Hematopoietic multipotent progenitor cell treated with erythropoietin and hydrocortisone succinate and interleukin-3 and kit ligand, for 8 days (in vitro differentiated cells): ENCODE data around the gene TMEM161A.

Experiments
- DNase-seq: peaks from one replicate; pipeline ENCODE4 v3.0.0-alpha.2; 2015

Gene TMEM161A

DNA sequence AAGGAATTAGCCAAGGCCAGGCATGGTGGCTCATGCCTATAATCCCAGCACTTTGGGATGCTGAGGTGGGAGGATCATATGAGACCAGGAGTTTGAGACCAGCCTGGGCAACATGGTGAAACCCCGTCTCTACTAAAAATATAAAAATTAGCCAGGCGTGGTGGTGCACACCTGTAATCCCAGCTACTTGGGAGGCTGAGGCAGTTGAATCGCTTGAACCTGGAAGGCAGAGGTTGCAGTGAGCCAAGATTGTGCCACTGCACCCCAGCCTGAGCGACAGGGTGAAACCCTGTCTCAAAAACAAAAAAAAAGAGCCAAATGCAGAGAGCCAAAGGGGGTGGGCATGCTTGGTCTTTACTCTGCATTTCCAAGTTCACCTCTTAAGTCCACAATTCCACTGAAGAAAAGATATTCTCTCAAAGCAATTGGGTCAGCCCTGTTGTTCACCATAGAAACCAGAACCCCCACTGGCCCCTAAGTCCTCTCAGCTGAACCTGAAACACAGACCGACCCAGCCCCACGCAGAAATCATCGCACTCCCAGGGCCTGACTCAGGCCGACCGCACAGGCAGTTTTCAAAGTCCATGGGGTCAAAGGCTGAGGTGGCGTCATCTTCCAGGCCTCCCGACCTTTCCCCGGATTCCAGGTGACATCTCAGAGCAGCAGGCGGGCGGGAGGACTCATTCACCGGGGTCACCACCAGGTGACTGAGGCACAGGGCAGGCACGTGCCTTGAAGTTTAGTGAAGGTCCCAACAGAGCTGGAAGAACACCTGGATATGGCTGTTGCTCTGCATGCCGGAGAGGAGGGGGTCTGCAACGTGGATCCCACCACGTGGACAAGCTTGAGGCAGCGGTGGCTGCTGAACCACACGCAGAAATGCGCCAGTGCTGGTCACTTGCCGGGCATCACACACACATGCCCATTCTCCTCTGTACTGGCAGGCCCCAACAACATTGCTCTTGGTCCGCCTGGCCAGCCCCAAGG, 41.3 kb downstream of the TMEM161A start:
- no peak for DNase-seq

DNA sequence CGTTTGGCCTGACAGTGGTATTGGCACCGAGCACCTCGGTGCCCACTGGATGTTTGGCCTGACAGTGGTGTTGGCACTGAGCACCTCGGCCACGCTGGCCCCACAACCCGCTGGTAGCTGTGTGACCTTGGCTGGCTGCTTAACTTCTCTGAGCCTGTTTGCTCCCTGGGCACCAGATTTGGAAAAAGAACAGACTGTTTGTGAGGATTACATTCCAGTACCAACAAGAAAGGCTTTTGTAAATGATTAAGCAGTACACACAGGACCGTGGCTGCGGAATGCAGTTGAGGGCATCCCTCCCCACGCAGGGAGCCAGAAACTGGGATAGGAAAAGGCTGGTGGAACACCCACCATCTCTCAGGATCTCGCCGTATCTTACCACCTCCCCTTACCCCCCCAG, 42.6 kb downstream of the TMEM161A start:
- DNase-seq, result no peak

GRCh38 chr19:19094513-19094912, 43.8 kb downstream of the TMEM161A start:
- no peak for DNase-seq

GRCh38 chr19:19087676-19088075, 50.6 kb downstream of the TMEM161A start:
- DNase-seq, result no peak

DNA sequence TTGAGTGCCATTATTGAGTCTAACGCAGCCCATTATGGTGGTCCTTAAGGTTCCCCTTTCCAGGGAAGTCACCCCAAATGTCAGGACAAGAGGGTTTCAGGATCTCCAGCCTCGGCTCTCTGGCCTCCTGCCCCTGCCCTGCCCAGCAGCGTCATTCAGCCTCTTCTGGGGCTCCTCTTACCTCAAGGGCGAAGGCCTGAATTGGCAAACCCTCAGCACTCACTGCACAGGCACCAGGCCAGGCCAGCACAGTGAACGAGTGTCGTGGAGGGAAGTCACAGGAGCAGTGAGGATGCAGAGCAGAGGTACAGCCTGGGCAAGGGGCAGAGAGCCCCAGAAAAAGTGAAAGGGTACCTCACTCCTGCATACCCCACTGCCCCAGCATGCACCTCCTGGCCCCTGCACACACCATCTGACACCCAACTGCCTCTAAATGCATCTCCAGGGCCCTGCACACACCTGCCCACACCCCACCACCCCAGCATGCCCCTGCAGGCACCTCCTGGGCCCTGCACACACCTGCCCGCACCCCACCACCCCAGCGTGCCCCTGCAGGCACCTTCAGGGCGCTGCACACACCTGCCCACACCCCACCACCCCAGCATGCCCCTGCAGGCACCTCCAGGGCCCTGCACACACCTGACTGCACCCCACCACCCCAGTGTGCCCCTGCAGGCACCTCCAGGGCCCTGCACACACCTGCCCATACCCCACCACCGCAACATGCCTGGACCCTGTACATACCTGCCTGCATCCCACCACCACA, 54.7 kb downstream of the TMEM161A start:
- DNase-seq, result no peak

DNA sequence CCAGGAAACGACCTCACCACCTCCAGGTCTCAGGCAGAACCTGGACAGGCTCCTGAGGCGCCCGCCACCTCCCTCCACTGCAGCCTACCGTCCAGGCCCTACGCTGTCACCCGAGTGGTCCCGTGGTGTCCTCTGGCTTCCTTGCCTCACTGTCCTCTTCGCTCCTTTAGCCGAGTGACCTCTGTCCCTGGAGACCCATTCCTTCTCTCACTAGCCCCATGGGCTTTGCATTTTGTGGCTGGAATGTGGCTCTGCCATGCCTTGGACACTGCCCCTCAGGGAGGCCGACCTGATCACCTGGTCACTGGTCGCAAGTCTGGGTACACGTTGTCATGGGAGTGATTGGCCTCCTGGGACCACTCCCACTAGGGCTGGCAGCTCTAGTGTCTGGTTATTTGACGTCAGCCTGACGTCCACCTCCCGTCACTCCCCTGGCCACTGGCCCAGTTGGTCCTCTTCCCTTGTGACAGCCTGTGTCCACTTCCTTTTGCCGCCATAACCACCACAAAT, 56.6 kb downstream of the TMEM161A start:
- DNase-seq, result no peak

DNA sequence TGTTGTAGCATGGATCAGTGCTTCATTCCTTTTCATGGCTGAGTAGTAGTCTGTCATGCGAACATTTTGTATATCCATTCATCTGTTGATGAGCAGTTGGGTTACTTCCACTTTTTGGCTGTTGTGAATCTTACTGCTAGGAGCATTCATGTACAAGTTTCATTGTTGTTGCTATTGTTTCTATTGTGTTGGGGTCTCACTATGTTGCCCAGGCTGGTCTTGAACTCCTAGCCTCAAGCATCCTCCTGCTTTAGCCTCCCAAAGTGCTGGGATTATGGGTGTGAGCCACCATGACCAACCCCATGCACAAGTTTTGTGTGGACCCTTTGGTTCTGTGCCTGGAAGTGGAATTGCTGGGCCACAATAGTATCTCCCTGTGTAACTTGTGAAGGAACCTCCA, 58.7 kb downstream of the TMEM161A start:
- DNase-seq, result no peak

DNA sequence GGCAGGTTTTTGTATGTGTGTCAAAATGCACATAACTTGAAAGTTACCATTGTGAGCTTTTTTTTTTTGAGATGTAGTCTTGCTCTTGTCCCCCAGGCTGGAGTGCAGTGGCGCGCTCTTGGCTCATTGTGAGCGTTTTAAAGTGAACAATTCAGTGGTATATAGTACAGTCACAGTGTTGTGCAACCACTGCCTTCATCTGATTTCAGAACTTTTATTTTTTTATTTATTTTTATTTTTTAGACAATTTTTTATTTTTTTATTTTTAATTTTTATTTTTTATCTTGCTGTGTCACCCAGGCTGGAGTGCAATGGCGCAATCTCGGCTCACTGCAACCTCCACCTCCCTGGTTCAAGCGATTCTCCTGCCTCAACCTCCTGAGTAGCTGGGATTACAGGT, 59.5 kb downstream of the TMEM161A start:
- no peak for DNase-seq

- DNase-seq, result no peak
Measured at GRCh38 chr19:19077103-19077502, 61.2 kb downstream of the TMEM161A start.

DNA sequence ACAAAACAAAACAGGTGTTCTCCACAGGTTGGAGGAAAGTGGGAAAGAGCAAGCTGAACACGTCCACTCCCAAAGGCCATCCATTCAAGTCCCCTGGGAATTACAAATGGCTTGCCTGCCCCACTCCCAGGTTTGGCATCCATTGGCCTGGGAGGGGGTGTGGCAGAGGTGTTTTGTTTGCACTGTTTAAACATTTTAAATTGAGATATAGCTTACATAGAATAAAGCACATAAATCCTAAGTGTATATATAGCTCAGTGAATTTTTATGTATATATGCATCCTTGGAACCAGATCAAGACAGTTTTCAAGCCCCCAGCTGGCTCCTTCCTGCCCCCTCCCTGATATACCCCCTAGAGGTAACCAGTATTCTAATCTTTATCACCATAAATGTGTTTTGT, 61.8 kb downstream of the TMEM161A start:
- no peak for DNase-seq

DNA sequence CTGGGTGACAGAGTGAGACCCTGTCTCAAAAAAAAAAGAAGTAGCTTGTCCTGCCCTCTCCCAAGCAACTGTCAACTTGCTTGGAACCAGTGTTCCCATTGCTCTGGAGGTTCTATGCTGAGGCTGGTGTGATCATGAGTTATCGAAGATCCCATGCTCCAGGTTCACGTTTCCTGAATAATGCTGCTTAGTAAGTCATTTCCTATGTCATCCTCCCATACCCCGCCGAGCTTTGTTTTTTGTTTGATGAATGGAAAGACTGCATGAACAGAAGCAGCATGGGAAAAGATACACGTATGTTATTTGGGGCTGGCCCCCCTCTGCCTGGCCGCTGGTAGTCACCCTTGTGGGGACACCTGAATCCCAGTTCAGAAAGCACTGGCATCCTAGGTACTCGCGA, 63.2 kb downstream of the TMEM161A start:
- no peak for DNase-seq

DNA sequence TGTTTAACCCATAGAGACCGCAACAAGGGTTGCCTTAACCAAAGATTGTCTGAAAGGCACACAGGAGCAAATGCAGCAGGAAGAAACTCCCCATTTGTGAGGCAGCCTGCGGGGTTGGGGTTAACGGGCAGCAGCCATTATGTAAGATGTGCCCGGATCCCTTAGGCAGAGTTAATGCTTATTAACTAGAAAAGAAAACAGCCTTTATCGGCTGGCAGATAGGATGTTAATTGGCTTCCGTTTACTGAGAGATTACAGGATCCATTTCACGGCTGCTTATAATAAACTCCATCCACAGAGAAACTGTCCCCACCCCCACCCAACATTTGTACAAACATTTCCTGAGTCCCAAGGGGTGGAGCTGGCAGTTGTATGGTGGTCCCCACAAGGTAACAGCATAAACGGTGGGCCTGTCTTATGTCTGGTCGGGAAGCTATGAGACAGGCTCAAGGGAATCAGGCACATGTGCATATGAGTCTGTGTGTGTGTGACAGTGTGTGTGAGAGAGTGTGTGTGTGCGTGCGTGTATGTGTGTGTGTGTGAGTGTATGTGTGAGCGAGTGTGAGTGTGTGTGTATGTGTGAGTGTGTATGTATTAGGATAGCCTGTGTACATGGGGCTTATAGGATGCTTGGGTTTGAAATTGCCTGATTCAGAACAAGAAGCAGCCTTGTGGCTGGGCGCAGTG, 63.9 kb downstream of the TMEM161A start:
- DNase-seq, result no peak

DNA sequence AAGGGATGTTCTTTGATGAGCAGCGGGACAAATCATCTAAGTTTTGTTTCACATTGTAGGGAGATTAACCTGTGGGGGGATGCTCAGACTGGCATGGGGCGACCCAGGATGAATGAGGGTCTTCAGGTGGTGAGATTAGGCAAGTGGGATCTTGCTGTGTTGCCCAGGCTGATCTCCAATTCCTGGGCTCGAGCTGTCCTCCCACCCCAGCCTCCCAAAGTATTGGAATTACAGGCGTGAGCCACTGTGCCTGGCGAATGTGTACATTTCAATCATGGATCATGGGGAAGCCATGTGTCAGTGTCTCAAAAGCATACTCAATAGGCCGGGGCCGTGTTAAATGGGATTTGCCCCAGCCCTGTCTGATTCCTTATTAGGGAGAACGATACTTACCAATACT, 66.4 kb downstream of the TMEM161A start:
- no peak for DNase-seq
